OCI-LY7 (cell line): ENCODE results near the gene AFG1L.

Source experiments
- CTCF ChIP-seq: fragments of 200-600 bp; sonication (generic); conservative IDR thresholded peaks from 2 replicates; pipeline ENCODE4 v1.5.1; 2014; ENCODE audit warnings: mild to moderate bottlenecking, antibody characterized with exemption, low read length, moderate library complexity, mixed read lengths
- EZH2phosphoT487 ChIP-seq: fragments of 200-600 bp; sonication (generic); IDR thresholded peaks from 2 replicates; pipeline ENCODE4 v1.6.1; 2018; ENCODE audit warnings: low read depth, borderline replicate concordance, mild to moderate bottlenecking, mixed run types, antibody characterized with exemption, low read length, moderate library complexity, mixed read lengths

GRCh38 chr6:108574457-108575141 is 279.7 kb downstream of the AFG1L start:
- TF ChIP-seq CTCF (no peak), EZH2phosphoT487 (no peak)
